KMS-11 (cell line): ENCODE results near the gene HES2.
"Not testable (repeated sequence)": the region's sequence is repeated elsewhere in the genome, so short reads cannot be mapped to it uniquely, and the experiment has no call there.

Source experiments
- H2AFZ ChIP-seq: fragments of 200-600 bp; sonication (generic); 2 replicates; pipeline ENCODE4 v1.6.1; 2016; ENCODE audit warnings: antibody characterized with exemption, mixed run types, low read depth
- H3K27ac ChIP-seq: fragments of 200-600 bp; sonication (generic); 2 replicates; pipeline ENCODE4 v1.6.1; 2016; ENCODE audit warnings: mild to moderate bottlenecking, mixed run types
- H3K27me3 ChIP-seq: fragments of 200-600 bp; sonication (generic); 2 replicates; pipeline ENCODE4 v1.6.1; 2017; ENCODE audit warnings: mild to moderate bottlenecking, low read depth, mixed run types, moderate library complexity; ENCODE audit not compliant: insufficient read depth
- H3K36me3 ChIP-seq: fragments of 200-600 bp; sonication (generic); 2 replicates; pipeline ENCODE4 v1.6.1; 2017; ENCODE audit warnings: mild to moderate bottlenecking, mixed run types; ENCODE audit not compliant: insufficient read depth
- H3K4me1 ChIP-seq: fragments of 200-600 bp; sonication (generic); 2 replicates; pipeline ENCODE4 v1.6.1; 2016; ENCODE audit warnings: mild to moderate bottlenecking, low read depth, mixed run types; ENCODE audit not compliant: poor library complexity, severe bottlenecking
- H3K4me2 ChIP-seq: fragments of 200-600 bp; sonication (generic); 2 replicates; pipeline ENCODE4 v1.7.0; 2016; ENCODE audit warnings: mild to moderate bottlenecking, mixed run types
- H3K4me3 ChIP-seq: fragments of 200-600 bp; sonication (generic); IDR thresholded peaks from 2 replicates; pipeline ENCODE4 v1.6.1; 2017; ENCODE audit warnings: low read depth, low read length, mixed read lengths; ENCODE audit not compliant: insufficient read depth
- H3K79me2 ChIP-seq: fragments of 200-600 bp; sonication (generic); 2 replicates; pipeline ENCODE4 v1.6.1; 2016; ENCODE audit warnings: low read depth, mixed run types; ENCODE audit not compliant: insufficient read depth
- H3K9ac ChIP-seq: fragments of 200-600 bp; sonication (generic); 2 replicates; pipeline ENCODE4 v1.6.1; 2016; ENCODE audit warnings: mild to moderate bottlenecking, mixed run types
- H4K20me1 ChIP-seq: fragments of 200-600 bp; sonication (generic); 2 replicates; pipeline ENCODE4 v1.6.1; 2016; ENCODE audit warnings: mild to moderate bottlenecking, mixed run types; ENCODE audit not compliant: insufficient read depth
- TF ChIP-seq, protein P1 (sequence below): fragments of 200-600 bp; sonication (generic); conservative IDR thresholded peaks from 2 replicates; pipeline ENCODE4 v1.6.1; 2017; ENCODE audit warnings: low read depth, mild to moderate bottlenecking, antibody characterized with exemption, low read length, moderate library complexity, mixed read lengths

The HES2 gene

GRCh38 chr1:6367381-6368012, 52.2 kb downstream of the HES2 start:
- H3K4me1 ChIP-seq: peaks cover 34% of the 10 kb centered on the region
- H3K4me2 ChIP-seq: no peak overlapping the region
- H3K36me3 ChIP-seq: no peaks in the 10 kb centered on the region
- no peaks in the 10 kb centered on the region for H3K27me3 ChIP-seq
- peaks cover 4% of the 10 kb centered on the region; the same call in 1 of the 2 replicates for H3K79me2 ChIP-seq
- peaks cover 8% of the 10 kb centered on the region for H4K20me1 ChIP-seq
- H3K27ac ChIP-seq: no peak overlapping the region
- H3K4me3 ChIP-seq: no peak overlapping the region
- no peak overlapping the region for H2AFZ ChIP-seq
- TF ChIP-seq, protein P1, sequence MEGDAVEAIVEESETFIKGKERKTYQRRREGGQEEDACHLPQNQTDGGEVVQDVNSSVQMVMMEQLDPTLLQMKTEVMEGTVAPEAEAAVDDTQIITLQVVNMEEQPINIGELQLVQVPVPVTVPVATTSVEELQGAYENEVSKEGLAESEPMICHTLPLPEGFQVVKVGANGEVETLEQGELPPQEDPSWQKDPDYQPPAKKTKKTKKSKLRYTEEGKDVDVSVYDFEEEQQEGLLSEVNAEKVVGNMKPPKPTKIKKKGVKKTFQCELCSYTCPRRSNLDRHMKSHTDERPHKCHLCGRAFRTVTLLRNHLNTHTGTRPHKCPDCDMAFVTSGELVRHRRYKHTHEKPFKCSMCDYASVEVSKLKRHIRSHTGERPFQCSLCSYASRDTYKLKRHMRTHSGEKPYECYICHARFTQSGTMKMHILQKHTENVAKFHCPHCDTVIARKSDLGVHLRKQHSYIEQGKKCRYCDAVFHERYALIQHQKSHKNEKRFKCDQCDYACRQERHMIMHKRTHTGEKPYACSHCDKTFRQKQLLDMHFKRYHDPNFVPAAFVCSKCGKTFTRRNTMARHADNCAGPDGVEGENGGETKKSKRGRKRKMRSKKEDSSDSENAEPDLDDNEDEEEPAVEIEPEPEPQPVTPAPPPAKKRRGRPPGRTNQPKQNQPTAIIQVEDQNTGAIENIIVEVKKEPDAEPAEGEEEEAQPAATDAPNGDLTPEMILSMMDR: no peak
- H3K9ac ChIP-seq: no peak overlapping the region

GRCh38 chr1:6365047-6365446, 54.7 kb downstream of the HES2 start:
- H3K4me1 ChIP-seq: peaks cover 27% of the 10 kb centered on the region
- no peaks in the 10 kb centered on the region for H3K27me3 ChIP-seq
- no peak overlapping the region for H3K4me3 ChIP-seq
- H3K79me2 ChIP-seq: peaks cover 2% of the 10 kb centered on the region; the same call in 1 of the 2 replicates
- no peak overlapping the region for H3K9ac ChIP-seq
- H4K20me1 ChIP-seq: peaks cover 7% of the 10 kb centered on the region; the same call in 1 of the 2 replicates
- H3K4me2 ChIP-seq: no peak overlapping the region
- H3K36me3 ChIP-seq: no peaks in the 10 kb centered on the region
- TF ChIP-seq, protein P1: no peak
- H2AFZ ChIP-seq: no peak overlapping the region
- no peak overlapping the region for H3K27ac ChIP-seq

GRCh38 chr1:6363085-6363884, 56.4 kb downstream of the HES2 start:
- not testable (repeated sequence) for H4K20me1 ChIP-seq, H3K79me2 ChIP-seq, H3K9ac ChIP-seq, H3K27me3 ChIP-seq, H3K27ac ChIP-seq, H3K36me3 ChIP-seq, H3K4me3 ChIP-seq, H2AFZ ChIP-seq
- H3K4me1 ChIP-seq: peaks cover 36% of the 10 kb centered on the region
- H3K4me2 ChIP-seq: peak overlapping the region; percentile 3; the same call in 1 of the 2 replicates
- TF ChIP-seq, protein P1: peak; percentile 50; the same call in 1 of the 2 replicates
